GM12874 (cell line): Measurements from ENCODE around the gene LIPA.

ENCODE experiments used
- TF ChIP-seq, protein P1 (sequence below): IDR thresholded peaks from 2 replicates; pipeline ENCODE4 v1.5.1; 2011; ENCODE audit warnings: low read depth, mild to moderate bottlenecking, control low read depth, low read length, moderate library complexity; ENCODE audit not compliant: insufficient read depth

Gene LIPA

DNA sequence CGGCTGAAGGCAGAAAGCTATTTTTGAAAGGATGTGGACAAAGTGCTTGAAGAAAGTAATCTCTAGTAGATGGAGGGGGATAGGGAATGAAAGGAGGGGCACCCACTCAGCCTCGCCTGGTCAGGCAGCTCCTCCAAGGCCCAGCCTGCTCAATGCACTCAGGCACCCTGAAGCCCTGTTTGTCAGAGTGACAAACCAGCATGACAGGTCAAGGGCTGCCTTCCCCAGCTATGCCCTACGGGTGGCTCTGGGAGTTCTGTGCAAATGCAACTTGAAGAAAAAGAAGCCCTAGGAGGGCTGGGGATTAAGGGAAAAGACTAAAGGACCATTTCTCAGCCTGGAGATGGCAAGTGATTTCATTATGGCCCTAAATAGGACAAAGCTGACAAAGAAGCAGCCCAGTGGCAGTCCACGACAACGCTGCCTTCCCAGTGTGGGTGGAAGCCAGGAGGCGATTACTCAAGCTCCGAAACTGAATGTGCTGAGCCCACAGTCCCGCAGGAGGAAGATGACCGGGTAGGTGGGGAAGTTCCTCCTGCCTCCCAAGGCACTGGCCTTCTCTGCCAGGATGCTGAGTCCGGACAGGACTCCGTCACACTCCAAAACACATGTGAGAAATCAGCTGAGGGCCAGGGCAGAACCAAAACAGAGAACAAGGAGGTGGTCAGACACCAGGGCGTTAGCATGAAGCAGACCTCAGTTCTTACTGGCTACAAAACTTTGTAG is 16.3 kb downstream of the LIPA start:
- TF ChIP-seq, protein P1, sequence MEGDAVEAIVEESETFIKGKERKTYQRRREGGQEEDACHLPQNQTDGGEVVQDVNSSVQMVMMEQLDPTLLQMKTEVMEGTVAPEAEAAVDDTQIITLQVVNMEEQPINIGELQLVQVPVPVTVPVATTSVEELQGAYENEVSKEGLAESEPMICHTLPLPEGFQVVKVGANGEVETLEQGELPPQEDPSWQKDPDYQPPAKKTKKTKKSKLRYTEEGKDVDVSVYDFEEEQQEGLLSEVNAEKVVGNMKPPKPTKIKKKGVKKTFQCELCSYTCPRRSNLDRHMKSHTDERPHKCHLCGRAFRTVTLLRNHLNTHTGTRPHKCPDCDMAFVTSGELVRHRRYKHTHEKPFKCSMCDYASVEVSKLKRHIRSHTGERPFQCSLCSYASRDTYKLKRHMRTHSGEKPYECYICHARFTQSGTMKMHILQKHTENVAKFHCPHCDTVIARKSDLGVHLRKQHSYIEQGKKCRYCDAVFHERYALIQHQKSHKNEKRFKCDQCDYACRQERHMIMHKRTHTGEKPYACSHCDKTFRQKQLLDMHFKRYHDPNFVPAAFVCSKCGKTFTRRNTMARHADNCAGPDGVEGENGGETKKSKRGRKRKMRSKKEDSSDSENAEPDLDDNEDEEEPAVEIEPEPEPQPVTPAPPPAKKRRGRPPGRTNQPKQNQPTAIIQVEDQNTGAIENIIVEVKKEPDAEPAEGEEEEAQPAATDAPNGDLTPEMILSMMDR: no peak

DNA sequence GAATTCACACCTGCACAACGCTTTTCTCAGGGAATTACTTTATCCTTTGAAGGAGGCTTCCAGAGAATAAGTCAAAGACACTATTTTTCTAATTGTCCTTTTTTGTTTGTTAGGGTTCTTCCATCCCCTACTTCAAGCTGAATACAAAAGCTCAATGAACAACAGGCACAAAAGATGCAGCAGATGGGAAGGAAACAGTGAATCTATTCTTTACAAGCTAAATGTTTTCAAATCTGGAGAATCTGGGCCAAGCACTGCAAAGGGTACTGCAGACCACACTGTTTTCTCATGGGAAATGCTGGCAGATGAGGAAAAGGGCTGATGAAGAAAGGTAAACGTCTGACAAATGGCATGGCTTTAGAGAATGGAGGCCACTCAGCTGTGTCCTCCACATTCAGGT is 18.5 kb downstream of the LIPA start:
- TF ChIP-seq, protein P1: no peak

DNA sequence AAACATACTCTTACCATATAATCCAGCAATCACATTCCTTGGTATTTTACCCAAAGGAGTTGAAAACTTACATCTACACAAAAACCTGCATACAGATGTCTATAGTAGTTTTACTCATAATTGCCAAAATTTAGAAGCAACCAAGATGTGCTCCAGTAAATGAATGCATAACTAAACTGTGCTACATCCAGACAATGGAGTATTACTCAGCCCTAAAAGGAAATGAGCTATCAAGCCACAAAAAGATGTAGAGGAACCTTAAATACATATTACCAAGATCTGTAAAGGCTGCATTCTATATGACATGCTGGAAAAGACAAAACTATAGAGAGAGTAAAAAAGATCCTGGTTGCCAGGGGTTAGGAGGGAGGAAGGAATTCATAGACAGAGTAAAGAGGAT is 22.6 kb downstream of the LIPA start:
- TF ChIP-seq, protein P1: no peak

DNA sequence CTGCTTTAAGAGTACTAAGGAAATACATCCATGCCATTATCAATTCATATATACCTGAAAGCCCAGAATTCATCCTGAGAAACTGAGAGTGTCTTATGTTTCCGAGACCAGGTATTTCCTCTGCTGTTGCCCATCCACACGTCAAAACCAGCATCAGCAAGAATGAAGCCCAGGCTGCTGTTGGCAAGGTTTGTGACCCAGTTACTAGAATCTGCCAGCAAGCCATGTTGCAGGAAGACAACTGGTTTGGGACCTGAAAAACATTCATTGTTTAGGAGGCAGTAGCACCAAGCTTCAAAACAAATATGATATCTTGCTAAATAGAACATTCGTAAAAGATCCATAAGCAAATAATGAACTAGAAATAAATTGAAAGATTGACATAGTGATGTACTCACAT is 23.4 kb downstream of the LIPA start:
- TF ChIP-seq, protein P1: no peak

DNA sequence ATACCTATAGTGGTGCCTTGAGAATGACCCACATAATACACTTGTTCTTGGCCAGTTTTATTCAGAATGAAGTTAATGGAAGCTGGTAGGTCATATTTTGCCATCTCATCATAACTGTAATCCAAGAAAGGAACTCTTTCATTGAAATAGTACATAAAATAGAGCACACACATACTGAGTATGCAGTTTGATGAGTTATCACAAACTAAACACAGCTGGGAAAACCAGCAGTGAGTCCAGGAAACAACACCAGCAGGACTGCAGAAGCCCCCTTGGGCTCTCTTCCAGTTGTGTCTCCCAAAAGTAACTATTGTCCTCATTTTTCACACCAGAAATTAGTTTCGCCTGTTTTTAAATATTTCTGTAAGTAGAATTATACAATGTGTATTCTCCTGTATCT is 24.7 kb downstream of the LIPA start:
- TF ChIP-seq, protein P1: no peak

DNA sequence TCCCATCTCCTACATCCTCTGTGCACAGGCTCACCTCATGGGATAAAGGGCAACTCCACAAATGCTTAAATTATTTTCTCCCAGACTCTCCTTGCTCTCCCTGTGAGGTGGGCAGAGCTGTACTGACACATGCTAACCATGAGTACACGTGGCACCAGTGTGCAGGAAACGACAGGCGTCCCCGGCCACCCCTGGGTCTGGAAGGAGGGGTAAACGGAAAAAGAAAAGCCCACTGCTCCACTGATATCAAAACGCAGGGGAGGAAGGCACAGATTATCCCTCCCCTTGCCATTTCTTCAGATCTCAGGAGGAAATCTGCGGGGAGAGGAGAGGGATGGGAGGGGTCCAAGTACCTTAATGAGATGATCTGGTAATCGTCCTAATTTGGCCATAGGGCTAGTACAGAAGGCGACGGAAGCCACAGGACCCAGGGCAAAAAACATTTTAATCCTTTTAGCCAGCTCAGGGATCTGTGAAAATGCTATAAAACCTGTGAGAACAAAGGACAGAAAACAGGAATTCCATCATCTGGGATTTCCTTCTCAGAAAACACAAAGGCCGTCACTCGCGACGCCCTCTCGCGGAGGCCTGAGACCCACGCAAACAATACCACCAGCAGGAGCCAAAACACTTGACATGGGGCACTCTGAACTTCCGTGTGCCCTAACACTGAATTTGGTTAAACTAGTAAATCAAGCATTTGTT is 26.7 kb downstream of the LIPA start:
- TF ChIP-seq, protein P1: peak; percentile 60

DNA sequence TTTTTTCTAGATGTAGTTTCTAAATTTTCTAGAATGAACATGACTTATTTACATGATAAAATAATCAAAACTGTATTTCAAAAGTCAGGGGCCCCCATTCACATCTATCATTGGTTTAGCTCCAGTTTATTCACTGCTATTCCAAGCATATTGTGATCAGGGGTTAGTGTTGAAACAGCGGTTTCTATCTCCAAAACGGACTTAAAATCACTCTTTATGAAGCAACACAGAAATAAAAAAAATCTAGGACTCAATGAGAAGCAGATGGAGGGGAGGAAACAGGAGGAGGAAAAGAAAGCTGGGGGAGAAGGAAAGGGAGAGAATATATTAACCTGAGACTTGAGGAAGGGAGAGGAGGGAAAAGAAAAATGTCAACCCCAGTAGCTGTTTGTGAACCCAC is 29.7 kb downstream of the LIPA start:
- TF ChIP-seq, protein P1: no peak
